Vagina (tissue), 2 donors: ENCODE results near the gene SLCO2A1. TPM values are rescaled to one million over a fixed set of nuclear protein-coding genes. Genes with fewer than 3 reads are reported as not detected.
"Not testable (repeated sequence)": the region's sequence is repeated elsewhere in the genome, so short reads cannot be mapped to it uniquely, and the experiment has no call there.

Experiments used
- DNase-seq, 2 donors: peaks; one replicate each; pipeline ENCODE4 v3.0.0-alpha.2; 2017; ENCODE audit errors: extremely low spot score in 2 of 2
- H3K27ac ChIP-seq: fragments of 200-600 bp; sonication (generic); one replicate; pipeline ENCODE4 v1.5.1; 2019
- H3K27me3 ChIP-seq: fragments of 200-600 bp; sonication (generic); one replicate; pipeline ENCODE4 v1.5.1; 2019
- H3K36me3 ChIP-seq, 2 donors: fragments of 200-600 bp; sonication (generic); one replicate each; pipeline ENCODE4 v1.5.1; 2017 to 2019
- H3K4me1 ChIP-seq: fragments of 200-600 bp; sonication (generic); one replicate; pipeline ENCODE4 v1.5.1; 2019
- H3K4me3 ChIP-seq, 2 donors: fragments of 200-600 bp; sonication (generic); 1 replicate in 1 of 2; 2 replicates in 1 of 2; pipeline ENCODE4 v1.5.1; 2016 to 2019
- H3K9me3 ChIP-seq: fragments of 200-600 bp; sonication (generic); one replicate; pipeline ENCODE4 v1.5.1; 2019
- POLR2A ChIP-seq, 2 donors: fragments of 450-650 bp; IDR thresholded peaks; one replicate each; pipeline ENCODE4 v1.6.1; 2017; ENCODE audit warnings: antibody characterized with exemption in 2 of 2, mild to moderate bottlenecking in 2 of 2, moderate library complexity in 2 of 2
- POLR2AphosphoS5 ChIP-seq, 2 donors: sonication (generic); formaldehyde crosslinking; IDR thresholded peaks; one replicate each; pipeline ENCODE4 v1.9.0; 2017; ENCODE audit warnings: antibody characterized with exemption in 2 of 2, mild to moderate bottlenecking in 2 of 2, low read depth in 1 of 2; ENCODE audit not compliant: insufficient read depth in 1 of 2
- intact Hi-C: fragments of 100-400 bp; cut with DNase I; formaldehyde crosslinking; loops from one replicate; pipeline ENCODE4 v1.15.1; 2023
- total RNA-seq: library from RNA; depleted of rRNA; stranded (reverse); fragments of >200 nt; gene quantifications from one replicate; pipeline ENCODE4 v1.2.3, GENCODE V29; 2016
- TF ChIP-seq, protein P1 (sequence below), 3 experiments: fragments of 450-650 bp in 2 of 3; fragments of 200-600 bp in 1 of 3; sonication (generic) in 1 of 3; IDR thresholded peaks; one replicate each; pipeline ENCODE4 v1.5.1; 2017 to 2019; ENCODE audit warnings: antibody characterized with exemption in 3 of 3, mild to moderate bottlenecking in 2 of 3, moderate library complexity in 2 of 3

The SLCO2A1 gene
- total RNA-seq, 1 donor from 2014 or later: 40.3 TPM

- H3K27me3 ChIP-seq: no peaks in the 10 kb centered on the region
- intact Hi-C loops: no loop called here
- TF ChIP-seq POLR2AphosphoS5 (IDR thresholded peaks at IDR 0.05; ENCODE audit: insufficient read depth in 1 of 2, low read depth in 1 of 2) (no peak), POLR2A (IDR thresholded peaks at IDR 0.05) (no peak)
- TF ChIP-seq, protein P1, sequence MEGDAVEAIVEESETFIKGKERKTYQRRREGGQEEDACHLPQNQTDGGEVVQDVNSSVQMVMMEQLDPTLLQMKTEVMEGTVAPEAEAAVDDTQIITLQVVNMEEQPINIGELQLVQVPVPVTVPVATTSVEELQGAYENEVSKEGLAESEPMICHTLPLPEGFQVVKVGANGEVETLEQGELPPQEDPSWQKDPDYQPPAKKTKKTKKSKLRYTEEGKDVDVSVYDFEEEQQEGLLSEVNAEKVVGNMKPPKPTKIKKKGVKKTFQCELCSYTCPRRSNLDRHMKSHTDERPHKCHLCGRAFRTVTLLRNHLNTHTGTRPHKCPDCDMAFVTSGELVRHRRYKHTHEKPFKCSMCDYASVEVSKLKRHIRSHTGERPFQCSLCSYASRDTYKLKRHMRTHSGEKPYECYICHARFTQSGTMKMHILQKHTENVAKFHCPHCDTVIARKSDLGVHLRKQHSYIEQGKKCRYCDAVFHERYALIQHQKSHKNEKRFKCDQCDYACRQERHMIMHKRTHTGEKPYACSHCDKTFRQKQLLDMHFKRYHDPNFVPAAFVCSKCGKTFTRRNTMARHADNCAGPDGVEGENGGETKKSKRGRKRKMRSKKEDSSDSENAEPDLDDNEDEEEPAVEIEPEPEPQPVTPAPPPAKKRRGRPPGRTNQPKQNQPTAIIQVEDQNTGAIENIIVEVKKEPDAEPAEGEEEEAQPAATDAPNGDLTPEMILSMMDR (IDR thresholded peaks at IDR 0.05): no peak
- no peaks in the 10 kb centered on the region for H3K36me3 ChIP-seq
- no peak overlapping the region for H3K4me3 ChIP-seq
- H3K9me3 ChIP-seq: no peaks in the 10 kb centered on the region
- peaks cover 9% of the 10 kb centered on the region for H3K4me1 ChIP-seq
- peak in 1 of 2 donors; percentile 91 for DNase-seq
- no peak overlapping the region for H3K27ac ChIP-seq
These were observed 43.3 kb upstream of the SLCO2A1 start for GRCh38 chr3:134072881-134073582.

- H3K9me3 ChIP-seq, intact Hi-C loops, H3K4me3 ChIP-seq, H3K4me1 ChIP-seq, H3K27me3 ChIP-seq, H3K36me3 ChIP-seq, H3K27ac ChIP-seq, DNase-seq: not testable (repeated sequence)
These were observed 40.6 kb upstream of the SLCO2A1 start for GRCh38 chr3:134070281-134070680.

DNA sequence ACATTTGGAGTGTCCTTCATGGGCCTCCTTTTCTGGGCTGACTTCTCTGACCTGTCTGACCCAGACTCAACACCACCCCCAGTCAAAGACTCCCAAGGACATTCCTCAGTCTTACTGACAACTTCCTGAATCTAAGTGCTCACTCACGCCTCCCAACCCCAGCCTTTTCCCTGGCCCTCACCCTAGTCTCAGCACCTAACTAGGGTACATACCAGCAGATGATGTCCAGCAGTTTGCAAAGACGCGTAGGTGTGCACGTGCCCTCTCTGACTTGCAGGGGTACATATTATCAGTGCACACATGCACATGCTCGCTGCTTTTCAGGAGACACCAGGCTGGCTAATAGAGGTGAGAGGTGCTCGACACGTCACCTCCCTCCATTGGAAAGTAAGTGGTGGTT is 38.7 kb upstream of the SLCO2A1 start:
- Histone ChIP-seq H3K27ac (no peak overlapping the region), H3K4me3 (no peak overlapping the region), H3K4me1 (peaks cover 9% of the 10 kb centered on the region), H3K36me3 (no peaks in the 10 kb centered on the region), H3K9me3 (no peaks in the 10 kb centered on the region), H3K27me3 (no peaks in the 10 kb centered on the region)
- intact Hi-C loops: no loop called here
- TF ChIP-seq POLR2AphosphoS5 (IDR thresholded peaks at IDR 0.05; ENCODE audit: insufficient read depth in 1 of 2, low read depth in 1 of 2) (no peak), POLR2A (IDR thresholded peaks at IDR 0.05) (no peak)
- TF ChIP-seq, protein P1 (IDR thresholded peaks at IDR 0.05): no peak
- peak; percentile 37 to 67 for DNase-seq

- DNase-seq: peak; percentile 79 to 91
- TF ChIP-seq POLR2A (IDR thresholded peaks at IDR 0.05): no peak
- no peak for TF ChIP-seq POLR2AphosphoS5 (IDR thresholded peaks at IDR 0.05; ENCODE audit: insufficient read depth in 1 of 2, low read depth in 1 of 2)
- TF ChIP-seq, protein P1 (IDR thresholded peaks at IDR 0.05): no peak
These were observed 37.9 kb upstream of the SLCO2A1 start for GRCh38 chr3:134067531-134068161.

GRCh38 chr3:134066651-134067530 is 37.2 kb upstream of the SLCO2A1 start:
- Histone ChIP-seq H3K27me3 (no peaks in the 10 kb centered on the region), H3K27ac (no peak overlapping the region), H3K4me1 (peaks cover 9% of the 10 kb centered on the region), H3K4me3 (no peak overlapping the region), H3K9me3 (no peaks in the 10 kb centered on the region), H3K36me3 (no peaks in the 10 kb centered on the region)
- DNase-seq: peak; percentile 80 to 90
- intact Hi-C loops: no loop called here
- TF ChIP-seq POLR2AphosphoS5 (IDR thresholded peaks at IDR 0.05; ENCODE audit: insufficient read depth in 1 of 2, low read depth in 1 of 2): peak; percentile 30 to 60
- no peak for TF ChIP-seq POLR2A (IDR thresholded peaks at IDR 0.05)

More at GRCh38 chr3:134067531-134068161, 37.9 kb upstream of the SLCO2A1 start:
- Histone ChIP-seq H3K27ac (no peak overlapping the region), H3K9me3 (no peaks in the 10 kb centered on the region), H3K36me3 (no peaks in the 10 kb centered on the region), H3K27me3 (no peaks in the 10 kb centered on the region), H3K4me3 (no peak overlapping the region), H3K4me1 (peaks cover 9% of the 10 kb centered on the region)
- intact Hi-C loops: no loop called here
